Medulla oblongata (tissue), 1 donor: ENCODE measurements around the gene ACSM2B.
"Not testable (repeated sequence)": the region's sequence is repeated elsewhere in the genome, so short reads cannot be mapped to it uniquely, and the experiment has no call there.

ENCODE experiments used
- DNase-seq: peaks from one replicate; pipeline ENCODE4 v3.0.0-alpha.2; 2015; ENCODE audit errors: extremely low spot score

ACSM2B gene

GRCh38 chr16:20595694-20596093 lies 19.5 kb upstream of the ACSM2B start:
- not testable (repeated sequence) for DNase-seq

- DNase-seq: not testable (repeated sequence)
Observed at GRCh38 chr16:20595068-20595467, 18.9 kb upstream of the ACSM2B start.

- not testable (repeated sequence) for DNase-seq
Observed at GRCh38 chr16:20592780-20593179, 16.6 kb upstream of the ACSM2B start.

- not testable (repeated sequence) for DNase-seq
Observed at GRCh38 chr16:20589486-20589885, 13.3 kb upstream of the ACSM2B start.

- DNase-seq: not testable (repeated sequence)
Observed at GRCh38 chr16:20587645-20588074, 11.5 kb upstream of the ACSM2B start.

- not testable (repeated sequence) for DNase-seq
Observed at GRCh38 chr16:20586716-20587115, 10.5 kb upstream of the ACSM2B start.

GRCh38 chr16:20586112-20586511 lies 9.9 kb upstream of the ACSM2B start:
- DNase-seq: not testable (repeated sequence)

- DNase-seq: not testable (repeated sequence)
Observed at GRCh38 chr16:20580487-20581259, 4.5 kb upstream of the ACSM2B start.

- not testable (repeated sequence) for DNase-seq
Observed at GRCh38 chr16:20578091-20578490, 1.9 kb upstream of the ACSM2B start.

GRCh38 chr16:20569117-20569651 lies 7.0 kb downstream of the ACSM2B start:
- DNase-seq: not testable (repeated sequence)

- no peak for DNase-seq
Observed at GRCh38 chr16:20568404-20568803, 7.8 kb downstream of the ACSM2B start.

- no peak for DNase-seq
Observed at GRCh38 chr16:20566864-20567263, 9.3 kb downstream of the ACSM2B start.

GRCh38 chr16:20565334-20565733 lies 10.8 kb downstream of the ACSM2B start:
- not testable (repeated sequence) for DNase-seq

- DNase-seq: not testable (repeated sequence)
Observed at GRCh38 chr16:20564218-20564617, 11.9 kb downstream of the ACSM2B start.

GRCh38 chr16:20555628-20556027 lies 20.5 kb downstream of the ACSM2B start:
- DNase-seq: not testable (repeated sequence)

GRCh38 chr16:20554689-20555088 lies 21.5 kb downstream of the ACSM2B start:
- DNase-seq: not testable (repeated sequence)

GRCh38 chr16:20553493-20553892 lies 22.7 kb downstream of the ACSM2B start:
- not testable (repeated sequence) for DNase-seq

- DNase-seq: not testable (repeated sequence)
Observed at GRCh38 chr16:20546951-20547350, 29.2 kb downstream of the ACSM2B start.

- not testable (repeated sequence) for DNase-seq
Observed at GRCh38 chr16:20546278-20546853, 29.8 kb downstream of the ACSM2B start.

GRCh38 chr16:20540603-20541316 lies 35.4 kb downstream of the ACSM2B start:
- DNase-seq: not testable (repeated sequence)

- no peak for DNase-seq
Observed at GRCh38 chr16:20538687-20539086, 37.5 kb downstream of the ACSM2B start.

GRCh38 chr16:20538181-20538580 lies 38.0 kb downstream of the ACSM2B start:
- DNase-seq: no peak
